Mesenteric fat pad (tissue), 1 donor: ENCODE results near the gene ZNF117. TPM values are rescaled to one million over a fixed set of nuclear protein-coding genes. Genes with fewer than 3 reads are reported as not detected.
"Not testable (repeated sequence)": the region's sequence is repeated elsewhere in the genome, so short reads cannot be mapped to it uniquely, and the experiment has no call there.

ENCODE experiments used
- DNase-seq: peaks from one replicate; pipeline ENCODE4 v3.0.0-alpha.2; 2020; ENCODE audit warnings: low spot score
- total RNA-seq: library from RNA; stranded (reverse); fragmentation: NEBNext Ultra II Directional; extraction: Animal tissue kit (Norgen Biotek cat#: 25700); gene quantifications from one replicate; pipeline ENCODE4 v1.2.1, GENCODE V29; 2021
- donor health status: DM: yes; HTN: yes; CAD: no.

ZNF117 gene
- total RNA-seq, 1 donor from 2014 or later: 58.1 TPM

GRCh38 chr7:64928252-64929187 is 62.3 kb downstream of the ZNF117 start:
- DNase-seq: not testable (repeated sequence)

Other genes starting within 250 kb of the ZNF117 start
- 4.0 TPM for gene ZNF138, start 196.6 kb downstream of the ZNF117 start, total RNA-seq
- gene ZNF273, start 87.8 kb downstream of the ZNF117 start, total RNA-seq: 2.1 TPM
- 78.9 TPM for gene ERV3-1, start 15.7 kb upstream of the ZNF117 start, total RNA-seq